ENCODE results near the gene ZSCAN16. TPM values are rescaled to one million over a fixed set of nuclear protein-coding genes. Genes with fewer than 3 reads are reported as not detected.

Gene ZSCAN16
- total and polyA plus RNA-seq, 2 of the 13 experiments (the other 11 are each of a cell fraction or from before 2014, with no cell fraction given) = 5.7 to 12.7 TPM

- no peaks in the 10 kb centered on the region for H3K9me3 ChIP-seq (ENCODE audit: low read length)
- no peak overlapping the region for H3K9ac ChIP-seq (ENCODE audit: insufficient read depth, low read depth, low read length)
- DNase-seq (ENCODE audit: low spot score) (no peak), FAIRE-seq (no peak), ATAC-seq (no peak)
- no peak overlapping the region for H2AFZ ChIP-seq (ENCODE audit: low read length)
- 84% methylated on average over 4 of the region's 4 CpGs for WGBS (ENCODE audit: low lambda C conversion rate)
- H4K20me1 ChIP-seq (ENCODE audit: insufficient read depth, low read length) = no peaks in the 10 kb centered on the region
- ChIA-PET POLR2A (no interaction called here), CTCF (ENCODE audit: low intra/inter-chr PET ratio, low total read pairs) (no interaction called here)
- H3K27ac ChIP-seq (ENCODE audit: extremely low read length, insufficient read depth, low read length) = no peak overlapping the region
- no peak overlapping the region for H3K4me2 ChIP-seq (ENCODE audit: low read depth, low read length)
- H3K4me3 ChIP-seq (replicated peaks in 1 of 3; ENCODE audit: insufficient read depth in 1 of 3, low read depth in 2 of 3, low read length in 3 of 3) = no peak overlapping the region
- H3K4me1 ChIP-seq (ENCODE audit: insufficient read depth, low read length) = peaks cover 10% of the 10 kb centered on the region
- no TSS peak for BruUV-seq (replicated peaks)
- H3K36me3 ChIP-seq (replicated peaks in 1 of 2; ENCODE audit: control insufficient read depth in 1 of 2, insufficient read depth in 2 of 2, low read length in 2 of 2) = 0 out of 5 replicates have a peak, but pooled peaks cover 0 to 1% of the 10 kb centered on the region in 2 experiments
- in situ Hi-C loops (cut with HindIII; ENCODE audit: extremely low pct_ligation_motif_present, low pct_unique_long_range_greater_than_20kb) (no loop called here), intact Hi-C loops (cut with micrococcal nuclease; ENCODE audit: unreplicated experiment) (no loop called here)
- no peaks in the 10 kb centered on the region for H3K79me2 ChIP-seq (ENCODE audit: insufficient read depth, low read length)
- H3K27me3 ChIP-seq (ENCODE audit: control insufficient read depth in 1 of 2, insufficient read depth in 2 of 2, low read length in 2 of 2) = no peaks in the 10 kb centered on the region
- no peak for TF ChIP-seq ETV5 (CRISPR knock-in tag; IDR thresholded peaks at IDR 0.05; ENCODE audit: borderline replicate concordance)
- TF ChIP-seq LRRFIP1 (CRISPR knock-in tag; conservative IDR thresholded peaks at IDR 0.05) = no peak
- no peak for TF ChIP-seq MTF1 (CRISPR knock-in tag; IDR thresholded peaks at IDR 0.05)
- TF ChIP-seq KAT2B (IDR thresholded peaks at IDR 0.05; ENCODE audit: borderline replicate concordance, low read depth, low read length) = no peak
- no peak for TF ChIP-seq ZNF687 (CRISPR knock-in tag; IDR thresholded peaks at IDR 0.05)
- no peak for TF ChIP-seq ZNF503 (CRISPR knock-in tag; IDR thresholded peaks at IDR 0.05)
- no peak for TF ChIP-seq ZKSCAN5 (CRISPR knock-in tag; IDR thresholded peaks at IDR 0.05)
- TF ChIP-seq SMAD1 (CRISPR knock-in tag; IDR thresholded peaks at IDR 0.05; ENCODE audit: borderline replicate concordance, low read depth) = no peak
- TF ChIP-seq MAF1 (CRISPR knock-in tag; IDR thresholded peaks at IDR 0.05; ENCODE audit: borderline replicate concordance) = no peak
- TF ChIP-seq ZBTB49 (CRISPR knock-in tag; IDR thresholded peaks at IDR 0.05; ENCODE audit: borderline replicate concordance) = no peak
- no peak for TF ChIP-seq HOXA7 (CRISPR knock-in tag; IDR thresholded peaks at IDR 0.05)
- no peak for TF ChIP-seq ZBTB44 (CRISPR knock-in tag; IDR thresholded peaks at IDR 0.05)
These were observed 42.7 kb downstream of the ZSCAN16 start for GRCh38 chr6:28167068-28167467.
